Fibroblast of skin of left quadriceps (primary cell): ENCODE results near the gene KLF1.

Source experiments
- DNase-seq, 2 experiments: peaks; one replicate each; pipeline ENCODE4 v3.0.0-alpha.2; 2013; ENCODE audit warnings: low read depth in 2 of 2

The KLF1 gene

GRCh38 chr19:12838182-12838885, 48.7 kb downstream of the KLF1 start, which contains the start of gene MAST1:
Gene MAST1, plus strand, starts transcription at chr19:12838515. Its CDS starts 58 bp downstream, at chr19:12838573.
- no peak for DNase-seq

GRCh38 chr19:12837225-12837624, 49.8 kb downstream of the KLF1 start:
- DNase-seq: no peak

- DNase-seq: no peak
Observed at GRCh38 chr19:12836529-12836863, 50.5 kb downstream of the KLF1 start.

- DNase-seq: no peak
Observed at GRCh38 chr19:12834976-12835757, 51.8 kb downstream of the KLF1 start.

- DNase-seq: no peak
Observed at GRCh38 chr19:12834566-12834943, 52.4 kb downstream of the KLF1 start, which contains the start of gene RTBDN. Gene RTBDN, minus strand, starts transcription at chr19:12834579. Its CDS starts 4,600 bp downstream, at chr19:12829979.
